ENCODE results near the gene DYNLT1.
"Not testable (repeated sequence)": the region's sequence is repeated elsewhere in the genome, so short reads cannot be mapped to it uniquely, and the experiment has no call there.

Gene DYNLT1

DNA sequence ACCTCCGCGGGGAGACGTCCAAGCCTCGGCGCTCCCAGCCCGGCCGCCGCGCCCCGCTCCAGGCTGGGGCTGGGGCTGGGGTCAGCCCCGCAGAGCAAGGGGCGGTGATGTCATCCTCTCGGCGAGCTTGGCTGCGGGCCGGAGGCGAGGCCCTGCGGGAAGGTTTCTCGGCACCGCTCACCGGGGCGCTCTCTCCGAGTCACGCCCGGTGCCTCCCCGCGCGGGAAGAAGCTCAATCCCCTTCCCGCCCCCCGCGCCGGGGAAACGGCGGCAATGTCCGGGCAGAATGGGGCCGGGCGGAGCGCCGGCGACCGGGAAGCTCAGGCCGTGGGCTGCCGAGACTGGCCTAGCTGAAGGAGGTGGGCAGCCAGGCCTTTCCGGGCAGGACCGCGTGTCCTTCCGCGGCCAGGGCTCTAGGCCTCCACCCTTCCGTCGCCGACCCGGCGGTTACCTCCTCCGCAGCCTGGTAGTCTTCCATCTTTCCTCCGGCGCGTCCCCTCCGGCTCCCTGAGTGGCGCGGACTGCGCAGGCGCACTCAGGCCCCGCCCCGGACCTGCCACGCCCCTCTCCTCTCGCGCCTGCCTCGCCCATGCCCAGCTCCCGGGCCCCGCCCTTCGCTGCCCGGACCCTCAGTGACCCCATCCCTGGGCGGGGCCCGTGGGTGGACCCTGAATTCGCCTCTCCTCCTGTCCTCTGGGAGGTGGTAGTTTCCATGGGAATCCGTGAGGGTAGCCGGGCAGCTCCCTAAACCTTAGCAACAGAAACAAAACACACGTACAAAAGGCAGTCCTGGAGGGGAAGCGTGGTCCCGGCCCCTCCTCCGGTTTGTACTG, at the start of gene DYNLT1:
Gene DYNLT1, minus strand, starts transcription at position 513 of the 833 bp plus-strand sequence. Its CDS starts 35 bp downstream, at position 478.
- DNase-seq: peak; percentile 76 to 83

DNA sequence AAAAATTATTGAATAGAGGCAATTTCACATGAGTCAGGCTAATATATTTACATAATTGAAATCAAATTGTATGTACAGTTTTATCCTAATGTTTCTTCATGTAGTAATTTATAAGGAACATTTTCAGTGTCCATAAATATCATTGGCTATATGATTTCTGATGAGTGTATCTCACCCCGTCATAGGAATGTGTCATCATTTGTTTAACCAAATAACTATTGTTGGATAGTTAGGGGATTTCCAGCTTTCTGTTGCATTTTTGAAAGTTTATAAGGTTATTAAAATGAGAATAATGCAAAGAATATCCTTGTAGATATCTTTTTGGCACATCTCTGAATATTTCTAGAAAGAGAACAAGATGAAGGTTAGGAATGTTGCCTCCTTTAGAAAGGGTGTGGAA, 44.3 kb upstream of the DYNLT1 start:
- DNase-seq: no peak

DNA sequence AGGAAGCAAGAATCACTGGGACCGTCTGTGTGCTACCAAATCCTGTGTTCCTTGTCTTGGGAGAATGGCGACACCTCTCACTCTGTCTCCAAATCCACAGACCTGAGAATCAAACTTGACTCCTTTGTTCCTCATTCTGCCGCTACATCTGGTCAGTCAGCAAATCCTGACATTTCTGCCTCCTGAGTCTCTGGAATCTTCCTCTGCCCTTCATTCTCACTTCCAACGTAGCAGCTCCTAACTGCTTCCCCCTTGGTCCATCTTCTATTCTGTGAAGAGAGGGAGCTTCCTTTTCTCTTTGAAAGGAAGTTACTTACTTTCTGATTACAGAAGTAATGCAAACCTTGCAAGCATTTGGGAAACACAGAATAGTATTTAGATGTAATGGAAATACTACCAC, 43.0 kb upstream of the DYNLT1 start:
- no peak for DNase-seq

DNA sequence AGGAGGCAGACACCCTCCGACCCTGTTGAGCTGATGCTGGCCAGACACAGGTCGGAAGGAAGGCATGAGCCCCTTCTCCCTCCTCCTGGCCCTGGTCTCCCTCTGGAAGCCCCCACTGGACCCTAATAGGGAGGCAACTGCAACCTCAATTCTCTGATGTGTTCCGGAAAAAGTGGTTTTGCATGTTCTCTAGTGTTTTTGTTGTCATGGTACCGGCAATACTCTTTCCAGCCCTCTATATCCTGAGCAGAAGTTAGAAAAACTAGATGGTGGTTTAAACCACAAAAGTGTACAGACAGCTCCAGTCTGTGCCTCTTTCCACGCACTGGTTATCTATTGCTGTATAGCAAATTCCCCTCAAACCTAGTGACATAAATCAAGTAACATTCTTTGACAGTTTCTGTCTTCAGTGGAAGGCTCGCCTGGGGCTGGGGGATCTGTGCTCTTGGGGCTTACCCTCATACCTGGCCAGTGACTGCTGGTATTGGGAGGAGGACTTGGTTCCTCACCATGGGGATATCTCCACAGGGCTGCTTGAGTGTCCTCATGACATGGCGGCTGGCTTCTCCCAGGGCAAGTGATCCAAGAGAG, 42.3 kb upstream of the DYNLT1 start:
- DNase-seq: no peak

DNA sequence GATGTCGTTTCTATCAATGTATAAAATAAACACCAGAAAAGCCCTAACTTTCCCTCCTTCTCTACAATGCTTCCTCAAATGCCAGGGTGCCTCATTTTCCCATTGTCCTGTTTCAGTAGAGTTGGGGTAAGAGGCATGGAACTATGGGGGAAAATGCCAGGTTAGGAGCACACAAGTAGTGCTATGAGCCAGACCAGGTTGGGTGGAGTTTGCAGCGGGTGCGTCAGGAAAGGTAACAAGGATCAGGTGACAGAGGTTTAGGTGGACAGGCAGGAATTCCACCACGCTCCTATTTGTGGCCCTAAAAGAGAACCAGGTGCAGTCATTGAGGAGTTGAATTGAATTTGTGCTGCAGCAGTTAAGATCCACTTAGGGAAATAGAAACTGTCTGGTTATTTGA, 41.8 kb upstream of the DYNLT1 start:
- DNase-seq: no peak

DNA sequence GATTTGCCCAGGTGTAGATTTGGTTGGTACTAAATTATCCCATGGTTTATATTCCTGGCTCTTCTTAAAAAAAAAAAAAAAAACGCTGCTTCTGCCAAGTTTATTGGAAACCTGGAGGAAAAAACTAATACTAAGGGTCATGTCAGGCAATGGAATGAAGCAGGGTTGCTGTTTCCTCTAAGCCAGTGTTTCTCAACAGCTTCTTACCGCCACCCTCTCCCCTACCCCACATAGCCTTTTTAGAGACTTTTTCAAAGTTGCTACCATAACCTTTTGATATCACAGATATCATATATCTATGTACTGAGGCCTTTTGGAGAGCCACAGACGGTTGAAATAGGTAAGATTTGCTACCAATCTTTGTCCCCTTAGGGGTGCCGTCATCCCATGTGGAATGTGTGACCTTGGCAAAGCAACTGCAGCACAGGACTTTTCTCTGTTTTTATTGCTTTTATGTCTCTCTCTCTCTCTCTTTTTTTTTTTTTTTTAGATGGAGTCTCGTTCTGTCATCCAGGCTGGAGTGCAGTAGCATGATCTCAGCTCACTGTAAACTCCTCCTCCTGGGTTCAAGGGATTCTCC, 40.3 kb upstream of the DYNLT1 start:
- DNase-seq: no peak

DNA sequence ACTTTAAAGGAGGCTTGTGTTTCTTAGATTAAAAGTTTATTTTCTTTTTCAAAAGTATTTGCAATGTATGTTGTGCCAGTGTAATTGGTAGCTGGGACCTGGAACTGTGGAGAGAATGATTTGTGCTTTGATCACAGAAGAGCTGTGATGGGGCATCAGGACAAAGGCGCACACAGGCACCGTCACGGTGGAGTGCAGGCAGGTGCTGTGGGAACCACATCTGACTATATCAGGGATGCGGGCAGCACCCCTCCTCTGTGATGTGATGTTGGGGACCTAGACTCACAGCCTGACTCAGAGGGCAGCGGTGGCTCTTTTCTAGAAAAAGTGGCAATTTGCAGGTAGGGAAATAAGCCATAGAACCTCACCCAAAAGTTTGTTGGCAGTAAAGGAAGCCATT, 39.8 kb upstream of the DYNLT1 start:
- no peak for DNase-seq

DNA sequence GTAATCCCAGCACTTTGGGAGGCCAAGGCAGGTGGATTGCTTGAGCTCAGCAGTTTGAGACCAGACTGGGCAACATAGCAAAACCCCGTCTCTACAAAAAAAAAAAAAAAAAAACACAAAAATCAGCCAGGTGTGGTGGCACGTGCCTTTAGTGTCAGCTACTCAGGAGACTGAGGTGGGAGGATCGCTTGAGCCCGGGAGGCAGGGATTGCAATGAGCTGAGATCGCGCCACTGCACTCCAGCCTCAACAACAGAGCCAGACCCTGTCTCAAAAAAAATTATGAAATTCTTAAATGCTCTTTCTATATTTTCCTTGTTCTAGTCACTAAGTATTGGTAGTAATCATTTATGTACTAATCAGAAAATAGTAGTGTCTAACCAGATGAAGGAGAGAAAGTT, 35.9 kb upstream of the DYNLT1 start:
- DNase-seq: no peak

DNA sequence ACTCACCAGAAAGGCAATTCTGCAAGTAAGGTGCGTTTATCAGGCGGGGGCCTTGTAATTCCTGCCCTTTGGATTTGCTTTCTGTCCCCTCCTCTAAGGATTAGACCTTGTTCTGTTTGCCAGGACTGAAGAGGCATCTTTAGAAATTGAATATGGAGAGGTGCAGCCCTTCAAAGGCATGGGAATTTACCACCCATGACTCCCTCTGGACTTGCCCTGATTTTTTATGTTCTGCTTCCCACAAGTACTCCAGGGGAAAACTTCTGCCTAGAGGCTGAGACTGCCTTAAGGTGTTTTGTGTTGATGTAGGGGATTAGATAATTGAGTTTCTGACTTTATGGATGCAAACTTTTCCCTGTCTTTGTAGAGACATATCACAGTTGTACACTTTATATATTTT, 35.5 kb upstream of the DYNLT1 start:
- DNase-seq: no peak

DNA sequence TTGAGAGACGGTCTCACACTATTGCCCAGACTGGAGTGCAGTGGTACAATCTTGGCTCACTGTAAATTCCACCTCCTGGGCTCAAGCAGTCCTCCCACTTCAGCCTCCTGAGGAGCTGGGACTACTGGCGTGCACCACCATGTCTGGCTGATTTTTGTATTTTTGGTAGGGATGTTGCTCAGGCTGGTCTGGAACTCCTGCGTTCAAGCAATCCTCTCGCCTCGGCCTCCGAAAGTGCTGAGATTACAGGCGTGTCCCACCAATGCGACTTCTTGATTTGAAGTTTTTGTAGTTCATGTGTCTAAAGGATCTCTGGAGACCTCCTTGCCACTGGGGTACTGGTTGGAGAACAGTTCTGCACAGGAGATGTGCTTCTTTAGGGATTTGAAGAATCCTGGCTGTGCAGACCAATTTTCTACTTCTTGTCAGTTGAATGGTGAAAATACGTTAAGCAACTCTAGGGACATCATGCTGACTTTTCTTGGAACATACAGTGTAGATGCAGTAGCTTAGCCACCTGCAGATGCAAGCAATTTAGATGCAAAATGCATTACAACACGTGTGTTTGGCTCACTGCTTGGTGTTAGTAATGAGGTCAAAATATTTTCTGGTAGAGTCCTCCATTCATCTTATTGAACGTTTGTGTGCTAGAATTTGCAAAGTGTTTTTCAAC, 33.5 kb upstream of the DYNLT1 start:
- no peak for DNase-seq

DNA sequence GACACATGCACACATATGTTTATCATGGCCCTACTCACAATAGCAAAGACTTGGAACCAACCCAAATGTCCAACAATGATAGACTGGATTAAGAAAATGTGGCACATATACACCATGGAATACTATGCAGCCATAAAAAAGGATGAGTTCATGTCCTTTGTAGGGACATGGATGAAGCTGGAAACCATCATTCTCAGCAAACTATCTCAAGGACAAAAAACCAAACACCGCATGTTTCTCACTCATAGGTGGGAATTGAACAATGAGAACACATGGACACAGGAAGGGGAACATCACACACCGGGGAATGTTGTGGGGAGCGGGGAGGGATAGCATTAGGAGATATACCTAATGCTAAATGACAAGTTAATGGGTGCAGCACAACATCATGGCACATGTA, 32.6 kb upstream of the DYNLT1 start:
- not testable (repeated sequence) for DNase-seq

DNA sequence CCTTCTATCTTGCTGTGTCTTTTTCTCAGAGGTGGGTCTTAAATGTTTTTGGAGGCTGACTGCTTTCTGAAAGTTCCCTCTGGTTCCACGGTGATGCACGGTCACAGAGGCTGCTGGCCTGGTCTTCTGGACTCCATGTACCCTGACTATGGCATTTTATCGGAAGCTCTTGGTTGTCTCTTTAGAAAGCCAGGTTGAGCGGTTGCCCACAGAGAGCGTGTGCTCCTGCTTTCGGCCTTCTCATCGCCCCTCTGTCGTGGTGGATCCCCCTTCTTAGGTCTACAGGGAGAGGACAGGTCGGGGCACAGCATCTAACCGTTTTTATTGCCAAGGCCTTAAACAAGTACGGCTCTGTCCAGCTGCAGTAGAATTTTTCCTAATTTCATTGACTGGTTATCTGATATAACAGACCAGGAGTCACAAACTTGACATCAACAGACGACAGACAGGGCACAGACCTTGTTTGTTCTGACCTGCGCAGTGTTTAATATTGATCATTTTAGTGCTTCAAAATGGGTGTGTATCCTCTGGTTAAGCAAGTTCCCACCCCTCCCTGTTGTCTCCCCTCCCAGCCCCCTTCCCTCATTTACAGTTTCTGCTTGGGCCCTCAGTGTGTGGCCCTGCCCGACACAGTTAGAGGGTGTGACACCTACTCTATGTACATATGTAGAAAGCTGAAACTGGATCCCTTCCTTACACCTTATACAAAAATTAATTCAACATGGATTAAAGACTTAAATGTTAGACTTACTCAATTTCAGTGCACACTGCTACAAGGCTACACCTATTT, 30.0 kb upstream of the DYNLT1 start:
- no peak for DNase-seq

DNA sequence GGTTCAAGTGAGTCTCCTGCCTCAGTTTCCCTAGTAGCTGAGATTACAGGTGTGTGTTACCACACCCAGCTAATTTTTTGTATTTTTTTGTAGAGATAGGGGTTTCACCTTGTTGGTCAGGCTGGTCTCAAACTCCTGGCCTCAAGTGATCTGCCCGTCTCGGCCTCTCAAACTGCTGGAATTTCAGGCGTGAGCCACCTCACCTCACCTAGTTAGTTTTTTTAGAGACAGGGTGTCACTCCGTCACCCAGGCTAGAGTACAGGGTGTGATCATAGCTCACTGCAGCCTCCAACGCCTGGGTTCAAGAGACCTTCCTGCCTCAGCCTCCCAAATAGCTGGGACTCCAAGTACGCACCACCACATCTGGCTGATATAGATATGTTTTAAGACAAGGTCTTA, 28.2 kb upstream of the DYNLT1 start:
- no peak for DNase-seq

DNA sequence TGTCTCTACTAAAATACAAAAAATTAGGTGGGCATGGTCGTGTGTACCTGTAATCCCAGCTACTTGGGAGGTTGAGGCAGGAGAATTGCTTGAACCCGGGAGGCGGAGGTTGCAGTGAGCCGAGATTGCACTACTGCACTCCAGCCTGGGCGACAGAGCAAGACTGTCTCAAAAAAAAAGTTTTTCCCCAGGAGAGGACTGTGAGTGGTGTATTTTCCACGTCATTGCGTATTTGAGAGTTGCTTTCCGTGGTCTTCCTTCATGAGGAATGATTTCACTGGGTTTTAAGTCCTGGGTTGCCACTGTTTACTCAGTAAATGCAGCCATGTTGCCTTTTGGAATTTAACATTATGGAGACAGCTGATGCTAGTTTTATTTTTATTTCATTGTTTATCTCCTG, 27.6 kb upstream of the DYNLT1 start:
- DNase-seq: not testable (repeated sequence)

DNA sequence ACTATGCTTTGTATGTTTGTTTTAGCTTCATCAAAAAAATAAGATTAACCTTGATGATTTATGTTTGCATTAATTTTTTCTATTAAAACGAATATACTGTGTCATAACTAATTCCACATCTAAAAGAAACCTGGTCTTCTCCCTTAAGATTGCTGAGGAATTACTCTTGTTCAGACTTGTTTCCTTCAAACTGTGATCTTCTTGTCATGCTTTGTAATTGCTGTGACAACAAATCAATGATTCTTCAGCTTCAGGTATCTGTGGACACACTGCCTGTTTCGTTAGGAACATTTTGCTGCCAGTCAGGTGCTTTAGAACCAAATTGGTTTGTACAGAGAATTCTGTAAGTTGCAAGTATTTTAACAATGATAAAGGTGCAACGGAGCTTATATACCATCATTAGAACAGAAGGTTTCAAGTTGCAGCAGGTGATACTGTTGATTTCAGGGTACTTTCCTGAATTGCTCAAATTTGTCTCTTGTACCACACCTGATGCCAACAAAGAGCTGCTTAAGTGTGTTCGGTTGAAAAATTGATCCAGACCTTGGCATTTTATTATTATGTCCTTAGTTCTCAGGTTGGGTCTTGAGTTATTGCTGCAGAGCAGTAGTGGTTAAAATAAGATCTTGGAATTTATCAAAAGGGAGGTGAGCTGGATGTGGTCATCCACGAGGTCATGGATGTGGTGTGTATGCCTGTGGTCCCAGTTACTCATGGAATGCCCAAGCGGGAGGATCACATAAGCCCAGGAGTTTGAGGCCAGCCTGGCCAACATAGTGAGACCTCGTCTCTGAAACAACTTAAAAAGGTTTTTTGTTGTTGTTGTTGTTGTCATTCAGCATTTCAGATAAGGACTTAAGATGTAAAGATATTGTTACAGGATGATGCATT, 24.8 kb upstream of the DYNLT1 start:
- peak in 1 of 2 experiments; percentile 31 for DNase-seq

DNA sequence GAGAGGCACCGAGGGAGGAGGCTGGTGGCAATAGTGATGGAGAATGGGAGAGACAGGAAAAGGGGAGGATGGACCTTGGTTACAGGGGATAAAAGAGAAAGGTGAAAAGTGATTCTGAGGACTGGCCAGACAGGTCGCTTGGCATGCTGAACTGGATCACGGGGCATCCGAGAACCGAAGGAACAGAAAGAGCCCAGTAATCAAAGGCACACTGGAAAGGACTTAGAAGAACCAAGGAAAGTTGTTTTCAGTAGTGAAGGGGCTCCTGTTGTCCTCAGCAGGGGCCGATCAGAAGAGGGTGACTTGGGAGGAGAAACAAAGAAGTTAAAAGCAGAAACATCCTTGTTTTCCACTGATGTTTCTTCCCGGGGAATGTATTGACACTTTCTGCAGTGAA, 24.2 kb upstream of the DYNLT1 start:
- DNase-seq: no peak

DNA sequence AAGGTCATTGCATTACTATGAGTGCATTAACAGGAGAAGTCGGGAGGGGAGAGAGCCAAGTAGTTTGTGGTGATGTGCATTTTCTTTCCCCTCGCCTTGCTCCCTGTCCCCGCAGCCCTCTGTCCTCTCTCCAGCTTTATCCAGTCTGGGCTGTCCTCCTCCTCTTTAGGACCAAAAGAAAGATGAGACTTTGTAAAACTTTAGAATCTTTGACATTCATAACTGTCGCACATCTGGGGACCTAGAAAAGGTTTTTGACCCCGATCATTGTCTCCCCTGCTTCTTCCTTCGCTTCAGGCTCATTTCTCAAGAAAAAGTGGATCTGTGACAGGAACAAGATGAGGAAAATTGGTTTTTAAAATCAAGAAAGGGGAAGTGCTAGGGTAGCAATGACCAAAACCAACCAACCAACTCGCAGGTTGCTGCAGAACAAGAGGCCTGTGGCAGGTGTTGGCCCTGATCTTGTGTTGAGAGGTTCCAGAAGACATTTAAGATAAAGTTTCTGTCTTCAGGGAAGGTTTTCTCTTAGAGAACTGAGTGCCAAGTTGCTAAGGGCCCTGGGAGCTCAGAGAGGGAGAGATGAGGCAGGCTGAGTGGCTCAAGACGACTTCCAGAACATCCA, 22.9 kb upstream of the DYNLT1 start:
- no peak for DNase-seq

DNA sequence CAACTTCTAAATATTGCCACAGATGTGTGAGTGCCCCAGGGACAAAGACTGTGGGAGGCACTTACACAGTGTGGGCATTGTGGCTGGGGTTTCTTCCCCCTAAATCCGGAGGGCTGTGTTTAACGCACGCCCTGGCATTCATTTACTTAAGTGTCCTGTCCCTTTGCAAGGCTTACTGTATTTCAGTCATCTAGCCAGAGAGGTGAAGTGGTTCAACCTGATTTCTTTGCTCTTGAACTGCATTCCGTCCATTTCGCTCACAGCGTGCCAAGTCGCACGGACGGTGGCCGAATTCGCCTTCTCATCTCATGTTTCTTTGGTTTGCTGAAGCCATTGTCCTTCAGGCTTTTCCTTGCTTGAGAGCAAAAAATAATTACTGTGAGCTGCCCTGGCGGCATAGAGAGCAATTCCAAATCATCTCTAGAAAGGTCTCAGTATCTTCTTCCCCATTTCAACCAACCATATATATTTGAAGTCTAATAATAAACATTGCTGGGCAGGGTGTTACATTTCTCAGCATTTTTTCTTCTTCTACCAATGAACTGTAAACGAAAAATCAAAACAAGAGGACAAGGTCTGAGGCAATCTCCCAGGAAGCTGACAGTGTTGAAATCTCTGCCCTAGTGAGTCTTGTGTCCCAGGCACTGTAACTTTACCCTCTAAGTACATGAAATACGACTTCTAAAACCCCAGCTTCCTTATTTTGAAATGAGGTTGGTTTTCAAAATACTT, 22.3 kb upstream of the DYNLT1 start:
- DNase-seq: no peak

DNA sequence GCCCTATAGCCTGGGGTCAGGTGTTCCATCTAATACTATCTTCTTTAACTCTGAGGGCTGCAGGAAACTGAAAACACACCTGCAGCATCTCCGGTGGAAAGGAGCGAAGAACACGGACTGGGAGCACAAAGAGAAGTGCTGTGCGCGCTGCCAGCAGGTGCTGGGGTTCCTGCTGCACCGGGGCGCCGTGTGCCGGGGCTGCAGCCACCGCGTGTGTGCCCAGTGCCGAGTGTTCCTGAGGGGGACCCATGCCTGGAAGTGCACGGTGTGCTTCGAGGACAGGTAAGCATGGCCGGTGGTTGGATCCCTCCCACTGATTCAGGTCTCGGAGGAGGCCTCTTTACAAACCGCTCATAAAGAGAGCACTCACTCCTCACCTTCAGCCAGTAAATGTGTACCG, 20.8 kb upstream of the DYNLT1 start:
- no peak for DNase-seq

DNA sequence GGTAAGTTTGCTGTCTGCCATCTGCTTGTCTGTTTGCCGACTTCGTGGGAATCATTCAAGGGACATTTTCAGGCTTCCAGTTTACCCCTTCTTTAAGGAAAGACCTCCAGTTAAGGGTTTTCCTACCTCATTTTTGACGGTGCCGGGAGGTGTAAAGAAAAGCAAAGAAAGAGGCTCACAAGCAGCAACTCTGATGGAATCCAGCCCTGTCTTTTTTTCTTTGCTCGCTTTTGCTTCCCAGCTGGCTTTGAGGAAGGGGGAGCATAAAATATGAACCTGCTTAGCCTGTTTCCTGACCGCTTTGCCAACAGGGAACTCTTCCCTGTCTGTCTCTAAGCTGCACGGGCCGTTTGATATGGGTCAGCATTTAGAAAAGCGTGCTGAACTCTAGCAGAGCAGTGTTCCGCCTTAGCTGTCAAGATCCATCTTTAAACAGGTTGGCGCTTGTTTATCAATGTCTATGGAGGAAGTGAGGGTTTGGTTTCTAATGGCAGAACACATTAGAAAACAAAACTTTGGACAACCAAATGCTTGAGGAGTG, 19.2 kb upstream of the DYNLT1 start:
- DNase-seq: no peak
